Hematopoietic multipotent progenitor cell treated with erythropoietin and hydrocortisone succinate and interleukin-3 and kit ligand, for 15 days (in vitro differentiated cells): ENCODE results near the gene SERPINB7.
"Not testable (repeated sequence)": the region's sequence is repeated elsewhere in the genome, so short reads cannot be mapped to it uniquely, and the experiment has no call there.

Source experiments
- DNase-seq: peaks from one replicate; pipeline ENCODE4 v3.0.0-alpha.2; 2015; ENCODE audit warnings: low spot score

The SERPINB7 gene

DNA sequence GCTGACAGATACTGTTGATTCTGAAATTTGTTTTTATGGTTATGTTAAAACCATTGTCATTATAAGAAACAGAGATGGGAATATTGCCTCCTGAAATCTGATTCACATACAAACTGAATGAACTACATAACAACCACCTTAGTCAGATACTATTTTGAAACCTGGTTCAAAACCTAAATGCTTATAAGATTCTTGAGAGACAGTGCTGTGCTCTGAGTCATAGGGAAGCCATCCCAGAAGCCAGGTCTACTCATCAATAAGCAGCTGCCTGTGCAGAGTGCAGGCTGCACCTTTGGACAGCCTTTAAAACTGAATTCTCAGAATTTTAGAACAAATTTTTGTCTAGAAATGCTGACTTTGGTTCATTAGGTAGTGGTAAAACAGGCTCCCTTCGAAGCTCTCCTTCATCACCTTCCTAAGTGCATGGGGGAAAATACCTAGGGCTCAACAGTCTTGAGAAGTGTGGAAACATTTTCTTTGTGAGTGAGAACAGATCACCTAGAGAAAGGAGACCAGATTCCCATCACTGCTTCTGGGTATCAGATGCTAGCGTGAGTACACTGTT lies at the start of gene SERPINB7:
SERPINB7 (plus strand) TSS at position 253 of the 565 bp plus-strand sequence. CDS start 6,955 bp downstream, outside the sequence.
- DNase-seq: no peak

GRCh38 chr18:63725682-63726480 lies 49.3 kb upstream of the SERPINB7 start:
- no peak for DNase-seq

GRCh38 chr18:63730773-63731172 lies 44.4 kb upstream of the SERPINB7 start:
- DNase-seq: no peak

DNA sequence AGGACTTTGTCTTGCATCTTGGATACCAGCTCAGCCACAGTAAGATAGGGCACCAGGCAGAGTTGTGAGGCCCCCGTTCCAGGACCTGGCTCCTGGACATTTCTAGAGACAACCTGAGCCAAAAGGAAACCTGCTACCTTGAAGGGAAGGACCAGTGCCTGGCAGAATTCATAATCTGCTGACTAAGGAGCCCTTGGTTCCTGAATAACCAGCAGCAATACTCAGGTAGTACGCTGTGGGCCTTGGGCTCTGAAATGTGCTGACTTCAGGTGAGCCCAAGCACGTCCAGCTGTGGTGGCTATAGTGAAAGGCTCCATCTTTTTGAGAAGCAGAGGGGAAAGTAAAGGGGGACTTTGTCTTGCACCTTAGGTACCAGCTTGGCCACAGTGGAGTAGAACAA lies 44.0 kb upstream of the SERPINB7 start:
- no peak for DNase-seq

GRCh38 chr18:63736876-63737275 lies 38.3 kb upstream of the SERPINB7 start:
- DNase-seq: no peak

GRCh38 chr18:63741769-63742168 lies 33.4 kb upstream of the SERPINB7 start:
- DNase-seq: no peak

- no peak for DNase-seq
These were observed 28.2 kb upstream of the SERPINB7 start for GRCh38 chr18:63747006-63747405.

DNA sequence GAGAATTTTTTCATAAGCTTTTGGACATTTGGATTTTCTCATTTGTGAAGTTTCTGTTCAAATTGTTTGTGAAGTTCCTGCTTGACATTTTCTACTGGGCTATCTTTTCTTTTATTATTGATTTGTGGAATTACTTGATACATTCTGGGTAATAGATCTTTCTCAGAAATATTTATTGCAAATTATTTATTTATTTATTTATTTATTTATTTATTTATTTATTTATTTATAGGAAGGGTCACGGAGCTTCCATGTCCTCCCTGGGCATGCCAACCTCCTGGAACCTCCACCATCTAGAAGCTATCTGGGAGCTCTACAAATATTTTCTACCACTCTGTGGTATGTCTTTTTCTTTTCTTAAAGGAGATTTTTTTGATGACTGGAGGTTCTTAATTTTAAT lies 25.7 kb upstream of the SERPINB7 start:
- no peak for DNase-seq

DNA sequence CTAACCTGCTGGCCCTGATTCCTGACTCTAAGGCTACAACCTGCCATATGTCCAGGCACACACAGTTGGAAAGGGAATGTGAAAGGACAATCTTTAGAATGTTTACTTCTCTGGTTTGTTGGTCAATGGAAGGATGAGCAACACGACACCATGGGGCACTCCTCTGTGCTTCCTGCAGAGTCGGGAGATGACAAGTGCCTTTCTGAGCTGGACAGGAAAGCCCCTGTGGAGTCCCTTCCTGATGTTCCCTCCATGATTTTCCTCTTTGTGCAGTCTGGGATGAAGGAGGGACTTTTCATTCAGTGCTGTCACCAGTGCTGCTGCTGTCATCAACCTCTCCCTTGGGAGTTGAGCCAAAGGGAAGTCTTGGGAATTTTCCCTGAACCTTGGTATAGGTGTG lies 22.6 kb upstream of the SERPINB7 start:
- DNase-seq: no peak

DNA sequence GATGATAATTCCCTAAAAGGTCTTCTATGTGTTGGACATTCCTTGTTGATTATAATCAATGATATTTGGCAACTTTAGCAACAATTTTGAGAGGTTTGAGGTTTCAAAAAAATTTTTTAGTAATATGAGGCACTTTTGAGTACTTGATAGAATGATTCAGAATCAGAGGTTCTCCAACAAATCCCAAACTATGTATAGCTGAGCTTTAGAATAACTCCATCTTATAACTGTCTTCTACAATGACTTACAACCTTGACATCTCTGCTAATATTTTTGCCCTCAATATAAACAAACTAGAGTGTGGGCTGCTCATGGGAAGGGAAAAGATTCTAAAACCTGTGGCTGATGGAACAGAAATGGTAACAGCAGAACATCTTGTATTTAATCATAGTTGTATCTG lies 21.5 kb upstream of the SERPINB7 start:
- DNase-seq: no peak

DNA sequence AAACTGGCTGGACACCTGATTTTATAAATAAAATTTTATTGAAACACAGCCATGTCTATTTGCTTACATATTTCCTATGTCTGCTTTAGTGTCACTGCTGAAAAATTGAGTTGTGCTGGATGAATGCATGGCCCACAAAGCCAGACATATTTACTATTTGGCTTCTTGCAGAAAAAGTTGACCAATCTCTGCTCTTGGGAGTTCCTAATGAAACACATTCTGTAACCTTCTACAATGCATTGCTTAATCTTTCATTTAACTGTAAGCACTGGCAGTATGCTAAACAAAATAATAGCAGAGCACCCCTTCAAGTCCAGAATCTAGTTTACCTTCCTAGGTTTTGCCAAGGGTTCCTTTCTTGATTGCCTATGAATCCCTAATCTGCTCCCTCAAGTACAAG lies 17.7 kb upstream of the SERPINB7 start:
- DNase-seq: no peak

GRCh38 chr18:63758615-63759240 lies 16.5 kb upstream of the SERPINB7 start:
- no peak for DNase-seq

GRCh38 chr18:63759786-63760185 lies 15.4 kb upstream of the SERPINB7 start:
- not testable (repeated sequence) for DNase-seq

GRCh38 chr18:63762518-63762917 lies 12.7 kb upstream of the SERPINB7 start:
- no peak for DNase-seq

- DNase-seq: no peak
These were observed 11.2 kb upstream of the SERPINB7 start for GRCh38 chr18:63763831-63764600.

- no peak for DNase-seq
These were observed 9.4 kb upstream of the SERPINB7 start for GRCh38 chr18:63765837-63766236.

DNA sequence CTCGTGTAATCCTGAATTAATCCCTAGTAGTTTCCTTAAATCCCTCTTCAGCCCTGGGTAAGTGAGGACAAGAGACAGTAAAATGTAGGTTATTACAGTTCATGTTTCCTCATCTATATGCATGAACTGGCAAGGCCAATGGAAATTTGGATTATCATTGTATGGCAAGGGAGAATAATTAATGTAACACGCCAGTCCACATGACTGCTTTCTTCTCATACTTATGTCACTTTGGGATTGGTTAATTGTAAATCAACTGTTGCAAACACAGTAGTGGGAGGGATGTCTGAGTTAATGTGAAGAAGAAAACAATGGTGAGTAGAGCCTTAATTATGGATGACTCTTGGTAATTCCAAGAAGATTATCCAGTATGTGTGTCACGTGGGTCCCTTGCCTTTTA lies 1.7 kb upstream of the SERPINB7 start:
- no peak for DNase-seq

DNA sequence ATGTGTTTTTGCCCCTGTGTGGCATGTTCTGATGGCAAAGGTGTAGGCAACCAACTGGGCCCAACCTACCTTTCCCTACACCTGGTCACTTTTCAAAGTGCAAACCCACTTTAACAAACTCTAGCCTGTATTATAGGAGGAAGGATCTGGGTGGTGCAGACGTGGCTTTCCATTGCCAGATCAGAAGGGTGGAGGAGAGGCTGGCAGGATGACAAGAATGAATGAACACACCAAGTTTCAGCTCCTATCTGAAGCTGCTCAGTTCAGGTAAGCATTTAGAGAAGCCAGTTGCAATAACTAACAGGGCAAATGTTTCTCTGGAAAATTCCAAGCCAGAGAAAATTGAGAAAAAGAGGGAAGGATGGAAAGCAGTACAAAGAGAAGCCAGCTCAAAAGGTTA lies 707 bp upstream of the SERPINB7 start:
- DNase-seq: no peak

DNA sequence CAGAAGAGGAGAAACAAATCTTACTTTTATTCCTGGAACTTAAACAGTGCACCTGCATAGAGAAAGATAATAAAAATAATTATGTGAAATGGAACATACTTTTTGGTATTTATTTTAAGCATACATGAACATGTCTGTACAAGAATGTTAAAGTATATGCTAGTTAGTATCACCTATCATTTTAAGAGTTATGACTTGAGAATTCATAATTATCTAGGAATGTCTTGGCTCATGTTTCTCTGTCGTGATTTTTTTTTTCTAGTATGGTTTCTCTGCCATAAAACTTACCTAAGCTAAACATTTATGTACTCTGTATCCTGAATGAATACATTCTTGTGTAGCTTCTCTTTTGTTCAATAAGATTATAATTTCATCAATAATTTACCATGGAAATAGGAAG lies 4.2 kb downstream of the SERPINB7 start:
- no peak for DNase-seq

- DNase-seq: no peak
These were observed 8.2 kb downstream of the SERPINB7 start for GRCh38 chr18:63783394-63783793.

GRCh38 chr18:63784787-63785452 lies 9.7 kb downstream of the SERPINB7 start:
- DNase-seq: no peak

- no peak for DNase-seq
These were observed 12.5 kb downstream of the SERPINB7 start for GRCh38 chr18:63787673-63788072.
